Measurements from ENCODE around the gene GFOD1. TPM values are rescaled to one million over a fixed set of nuclear protein-coding genes. Genes with fewer than 3 reads are reported as not detected.

Gene GFOD1
- total RNA-seq, 1 experiment from 2014 or later, result 0.68 TPM

GRCh38 chr6:13433709-13434121 lies 53.7 kb downstream of the GFOD1 start:
- BruUV-seq (replicated peaks), result no TSS peak
- no peak overlapping the region for H3K27ac ChIP-seq
- CTCF ChIA-PET, result no interaction called here

GRCh38 chr6:13432526-13433184 lies 54.7 kb downstream of the GFOD1 start:
- Histone ChIP-seq H3K9me2 (ENCODE audit: insufficient read depth) (no peaks in the 10 kb centered on the region), H3F3A (ENCODE audit: insufficient read depth, low read depth) (0 out of 2 replicates have a peak, but pooled peaks cover 2% of the 10 kb centered on the region), H3K9me3 (ENCODE audit: insufficient read depth, low read depth) (no peaks in the 10 kb centered on the region), H4K20me1 (ENCODE audit: insufficient read depth) (no peaks in the 10 kb centered on the region), H3K4me3 (no peak overlapping the region), H3K27me3 (ENCODE audit: insufficient read depth, low read depth) (no peaks in the 10 kb centered on the region), H3K79me2 (ENCODE audit: low read depth) (no peaks in the 10 kb centered on the region), H3K27ac (no peak overlapping the region), H3K4me2 (no peak overlapping the region), H2AFZ (no peak overlapping the region), H3K4me1 (replicated peaks; ENCODE audit: insufficient read depth) (no peaks in the 10 kb centered on the region), H3K36me3 (ENCODE audit: low read depth) (no peaks in the 10 kb centered on the region)
- POLR2A ChIA-PET (ENCODE audit: unreplicated experiment), result interaction anchor here (0.7 kb wide), 1 partner anchor 55 kb away, joined by 7 read pairs; no protein-coding TSS in a partner anchor
- no TSS peak for BruUV-seq (replicated peaks)
- intact Hi-C loops (cut with micrococcal nuclease; ENCODE audit: unreplicated experiment), result no loop called here
- TF ChIP-seq EZH2 (IDR thresholded peaks at IDR 0.05; ENCODE audit: low read depth) (no peak), CTCF (conservative IDR thresholded peaks at IDR 0.05) (no peak)
- no peak for DNase-seq
- CTCF ChIA-PET, result no interaction called here

More at GRCh38 chr6:13433709-13434121, 53.7 kb downstream of the GFOD1 start:
- H3F3A ChIP-seq (ENCODE audit: insufficient read depth, low read depth), result 0 out of 2 replicates have a peak, but pooled peaks cover 2% of the 10 kb centered on the region
- intact Hi-C loops (cut with micrococcal nuclease; ENCODE audit: unreplicated experiment), result no loop called here
- H3K79me2 ChIP-seq (ENCODE audit: low read depth), result no peaks in the 10 kb centered on the region
- no peak overlapping the region for H3K4me3 ChIP-seq
- DNase-seq, result no peak
- H3K4me1 ChIP-seq (replicated peaks; ENCODE audit: insufficient read depth), result no peaks in the 10 kb centered on the region
- H3K36me3 ChIP-seq (ENCODE audit: low read depth), result no peaks in the 10 kb centered on the region
- TF ChIP-seq EZH2 (IDR thresholded peaks at IDR 0.05; ENCODE audit: low read depth) (no peak), CTCF (conservative IDR thresholded peaks at IDR 0.05) (no peak)
- no peaks in the 10 kb centered on the region for H4K20me1 ChIP-seq (ENCODE audit: insufficient read depth)
- H3K9me3 ChIP-seq (ENCODE audit: insufficient read depth, low read depth), result no peaks in the 10 kb centered on the region
- H3K4me2 ChIP-seq, result no peak overlapping the region
- no peaks in the 10 kb centered on the region for H3K27me3 ChIP-seq (ENCODE audit: insufficient read depth, low read depth)
- POLR2A ChIA-PET (ENCODE audit: unreplicated experiment), result no interaction called here
- no peak overlapping the region for H2AFZ ChIP-seq
- no peaks in the 10 kb centered on the region for H3K9me2 ChIP-seq (ENCODE audit: insufficient read depth)

- H2AFZ ChIP-seq, result no peak overlapping the region
- DNase-seq, result no peak
- no TSS peak for BruUV-seq (replicated peaks)
- ChIA-PET POLR2A (ENCODE audit: unreplicated experiment) (no interaction called here), CTCF (no interaction called here)
- intact Hi-C loops (cut with micrococcal nuclease; ENCODE audit: unreplicated experiment), result no loop called here
- H3K79me2 ChIP-seq (ENCODE audit: low read depth), result no peaks in the 10 kb centered on the region
- no peaks in the 10 kb centered on the region for H3K27me3 ChIP-seq (ENCODE audit: insufficient read depth, low read depth)
- H3K9me2 ChIP-seq (ENCODE audit: insufficient read depth), result no peaks in the 10 kb centered on the region
- H3K4me1 ChIP-seq (replicated peaks; ENCODE audit: insufficient read depth), result no peaks in the 10 kb centered on the region
- TF ChIP-seq EZH2 (IDR thresholded peaks at IDR 0.05; ENCODE audit: low read depth), result no peak
- TF ChIP-seq CTCF (conservative IDR thresholded peaks at IDR 0.05), result no peak
- H3K27ac ChIP-seq, result no peak overlapping the region
- no peaks in the 10 kb centered on the region for H3K9me3 ChIP-seq (ENCODE audit: insufficient read depth, low read depth)
- H3F3A ChIP-seq (ENCODE audit: insufficient read depth, low read depth), result 0 out of 2 replicates have a peak, but pooled peaks cover 2% of the 10 kb centered on the region
- no peak overlapping the region for H3K4me3 ChIP-seq
- H4K20me1 ChIP-seq (ENCODE audit: insufficient read depth), result no peaks in the 10 kb centered on the region
- no peak overlapping the region for H3K4me2 ChIP-seq
- no peaks in the 10 kb centered on the region for H3K36me3 ChIP-seq (ENCODE audit: low read depth)
These were observed 55.4 kb downstream of the GFOD1 start for GRCh38 chr6:13431861-13432465.
